ENCODE results near the gene TMEM150C.

TMEM150C gene

DNA sequence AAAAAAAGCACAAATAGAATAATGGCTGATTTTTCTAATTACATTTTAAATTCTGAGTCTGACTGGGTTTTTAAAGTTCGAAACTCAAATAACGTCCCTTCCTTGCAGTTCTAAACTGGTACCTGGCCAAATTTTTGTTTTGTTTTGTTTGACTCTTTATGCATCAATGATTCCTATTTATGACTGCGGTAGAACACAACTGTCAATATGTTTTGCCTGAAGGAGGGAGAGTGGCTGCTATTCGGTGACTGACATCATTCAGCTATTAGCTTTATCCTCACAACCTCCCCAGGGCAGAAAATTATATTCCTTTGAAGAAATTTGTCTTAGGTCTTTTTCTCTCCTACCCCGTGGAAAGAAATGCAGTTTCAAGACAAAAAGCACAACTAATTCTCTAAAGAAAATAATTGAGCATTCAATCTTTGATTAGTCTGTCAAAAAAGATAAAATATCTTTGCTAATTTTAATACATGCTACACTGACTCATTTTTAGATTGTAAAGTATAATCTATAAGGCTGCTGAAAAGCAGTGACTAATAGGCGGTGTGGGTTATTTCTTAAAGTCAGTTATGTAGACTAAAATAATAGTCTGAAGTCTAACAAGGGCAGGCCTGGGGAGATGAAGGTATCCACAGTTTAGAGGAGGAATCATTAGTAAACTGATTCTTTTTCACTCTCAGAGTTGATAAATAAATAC, 61.9 kb downstream of the TMEM150C start:
- Mint-ChIP-seq H3K27me3 (ENCODE audit: low read depth) (no peaks in the 10 kb centered on the region), H3K36me3 (ENCODE audit: low read depth) (peaks cover 4% of the 10 kb centered on the region), H3K4me3 (no peak overlapping the region), H3K9me3 (no peaks in the 10 kb centered on the region), H3K4me1 (no peaks in the 10 kb centered on the region), H3K27ac (no peak overlapping the region)
- no peak for TF ChIP-seq CTCF (IDR thresholded peaks at IDR 0.05; ENCODE audit: unreplicated experiment in 3 of 3)

- no peaks in the 10 kb centered on the region for H3K27me3 Mint-ChIP-seq (ENCODE audit: low read depth)
- no peak overlapping the region for H3K27ac Mint-ChIP-seq
- TF ChIP-seq CTCF (IDR thresholded peaks at IDR 0.05; ENCODE audit: unreplicated experiment in 3 of 3), result no peak
- no peak overlapping the region for H3K4me3 Mint-ChIP-seq
- H3K4me1 Mint-ChIP-seq, result peaks cover under 1% of the 10 kb centered on the region
- no peaks in the 10 kb centered on the region for H3K9me3 Mint-ChIP-seq
- peaks cover 4% of the 10 kb centered on the region for H3K36me3 Mint-ChIP-seq (ENCODE audit: low read depth)
These were observed 65.4 kb downstream of the TMEM150C start for GRCh38 chr4:82496349-82496748.

GRCh38 chr4:82495666-82496065, 66.1 kb downstream of the TMEM150C start:
- no peaks in the 10 kb centered on the region for H3K27me3 Mint-ChIP-seq (ENCODE audit: low read depth)
- no peak overlapping the region for H3K4me3 Mint-ChIP-seq
- peaks cover 4% of the 10 kb centered on the region for H3K36me3 Mint-ChIP-seq (ENCODE audit: low read depth)
- no peak overlapping the region for H3K27ac Mint-ChIP-seq
- H3K4me1 Mint-ChIP-seq, result peaks cover 5% of the 10 kb centered on the region
- no peaks in the 10 kb centered on the region for H3K9me3 Mint-ChIP-seq
- TF ChIP-seq CTCF (IDR thresholded peaks at IDR 0.05; ENCODE audit: unreplicated experiment in 3 of 3), result no peak

GRCh38 chr4:82493721-82494425, 67.9 kb downstream of the TMEM150C start:
- peaks cover 11% of the 10 kb centered on the region for H3K4me1 Mint-ChIP-seq
- no peak for TF ChIP-seq CTCF (IDR thresholded peaks at IDR 0.05; ENCODE audit: unreplicated experiment in 3 of 3)
- peaks cover 4% of the 10 kb centered on the region for H3K36me3 Mint-ChIP-seq (ENCODE audit: low read depth)
- H3K27me3 Mint-ChIP-seq (ENCODE audit: low read depth), result no peaks in the 10 kb centered on the region
- H3K27ac Mint-ChIP-seq, result no peak overlapping the region
- H3K9me3 Mint-ChIP-seq, result no peaks in the 10 kb centered on the region
- no peak overlapping the region for H3K4me3 Mint-ChIP-seq

- no peak overlapping the region for H3K4me3 Mint-ChIP-seq
- peak overlapping the region in 1 of 3 experiments; percentile 56 for H3K27ac Mint-ChIP-seq
- no peaks in the 10 kb centered on the region for H3K9me3 Mint-ChIP-seq
- no peaks in the 10 kb centered on the region for H3K36me3 Mint-ChIP-seq (ENCODE audit: low read depth)
- no peaks in the 10 kb centered on the region for H3K27me3 Mint-ChIP-seq (ENCODE audit: low read depth)
- TF ChIP-seq CTCF (IDR thresholded peaks at IDR 0.05; ENCODE audit: unreplicated experiment in 3 of 3), result no peak
- H3K4me1 Mint-ChIP-seq, result peaks cover 15% of the 10 kb centered on the region
These were observed 70.4 kb downstream of the TMEM150C start for GRCh38 chr4:82491251-82491960.
